ENCODE data around the gene CACNB3.

CACNB3 gene

GRCh38 chr12:48814262-48815125 lies 3.8 kb upstream of the CACNB3 start:
- TF ChIP-seq CTCF (conservative IDR thresholded peaks at IDR 0.05; ENCODE audit: low read length): peak; percentile 71
- peak overlapping the region; percentile 91 for H3K4me3 ChIP-seq (ENCODE audit: low read length)
- DNase-seq (ENCODE audit: low read depth): peak; percentile 73

GRCh38 chr12:48815126-48816110 lies 2.9 kb upstream of the CACNB3 start:
- TF ChIP-seq CTCF (conservative IDR thresholded peaks at IDR 0.05; ENCODE audit: low read length): no peak
- peak overlapping the region; percentile 91 for H3K4me3 ChIP-seq (ENCODE audit: low read length)
- DNase-seq (ENCODE audit: low read depth): peak; percentile 77

- DNase-seq (ENCODE audit: low read depth): no peak
- H3K4me3 ChIP-seq (ENCODE audit: low read length): peak overlapping the region; percentile 91
- TF ChIP-seq CTCF (conservative IDR thresholded peaks at IDR 0.05; ENCODE audit: low read length): no peak
Measured at GRCh38 chr12:48816143-48816854, 2.0 kb upstream of the CACNB3 start.

GRCh38 chr12:48818831-48819590 lies 715 bp downstream of the CACNB3 start:
- peak; percentile 10; the same call in 1 of the 2 replicates for TF ChIP-seq CTCF (conservative IDR thresholded peaks at IDR 0.05; ENCODE audit: low read length)
- H3K4me3 ChIP-seq (ENCODE audit: low read length): peak overlapping the region; percentile 76
- DNase-seq (ENCODE audit: low read depth): no peak

GRCh38 chr12:48819986-48820725 lies 1.9 kb downstream of the CACNB3 start:
- H3K4me3 ChIP-seq (ENCODE audit: low read length): no peak overlapping the region
- TF ChIP-seq CTCF (conservative IDR thresholded peaks at IDR 0.05; ENCODE audit: low read length): no peak
- no peak for DNase-seq (ENCODE audit: low read depth)
